Activated T-cell treated with anti-CD3 and anti-CD28 coated beads for 24 hours (primary cell): ENCODE results near the gene TDRD12.
"Not testable (repeated sequence)": the region's sequence is repeated elsewhere in the genome, so short reads cannot be mapped to it uniquely, and the experiment has no call there.

Experiments
- DNase-seq: peaks from one replicate; pipeline ENCODE4 v3.0.0-alpha.2; 2020; ENCODE audit warnings: low read depth

TDRD12 gene

GRCh38 chr19:32811151-32811550 lies 91.6 kb downstream of the TDRD12 start:
- DNase-seq, result no peak

- DNase-seq, result no peak
Measured at GRCh38 chr19:32812036-32812435, 92.5 kb downstream of the TDRD12 start.

DNA sequence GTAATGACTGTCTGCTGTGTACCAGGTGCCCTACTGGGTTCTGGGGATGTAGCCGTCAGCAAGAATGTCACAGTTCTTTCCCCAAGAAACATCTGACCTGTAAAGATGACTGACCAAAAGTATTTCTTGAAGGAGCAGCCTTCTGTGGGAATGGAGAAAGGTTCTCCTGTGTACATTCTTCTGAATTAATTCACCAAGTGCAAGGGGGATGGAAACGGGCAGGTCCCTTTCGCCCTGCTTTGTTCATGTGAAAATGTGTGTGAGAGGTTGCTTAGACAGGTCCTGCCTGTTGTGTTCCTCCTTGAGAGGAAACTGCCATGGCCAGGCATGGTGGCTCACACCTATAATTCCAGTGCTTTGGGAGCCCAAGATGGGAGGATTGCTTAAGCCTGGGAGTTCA lies 93.0 kb downstream of the TDRD12 start:
- no peak for DNase-seq

DNA sequence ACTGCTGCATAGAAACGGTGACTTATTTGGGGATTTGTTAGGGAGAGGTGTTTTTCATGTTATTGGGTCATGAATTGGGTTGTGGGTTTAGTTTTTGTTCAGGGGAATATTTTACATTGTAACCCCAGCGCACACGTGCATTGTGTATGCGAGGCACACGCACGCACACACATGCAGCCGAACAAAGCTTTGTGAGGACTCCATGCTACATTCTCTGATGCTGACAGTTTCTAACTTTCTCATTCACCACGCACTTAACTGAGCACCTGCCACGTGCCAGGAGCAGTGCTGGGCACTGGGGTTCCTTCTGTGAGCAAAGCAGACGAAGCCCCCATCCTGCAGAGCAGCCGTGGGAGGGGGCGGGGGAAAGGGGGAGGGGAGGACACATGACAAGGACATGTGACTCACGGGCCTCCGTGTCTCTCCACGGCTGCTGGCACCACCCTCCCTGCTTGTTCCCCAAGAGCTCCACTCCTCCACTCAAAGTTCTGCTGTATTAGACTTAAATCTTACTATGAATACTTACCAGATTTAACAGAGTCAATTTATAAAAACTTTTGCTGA lies 94.4 kb downstream of the TDRD12 start:
- DNase-seq, result no peak

- DNase-seq, result no peak
Measured at GRCh38 chr19:32814624-32815023, 95.1 kb downstream of the TDRD12 start.

GRCh38 chr19:32816555-32817099 lies 97.1 kb downstream of the TDRD12 start:
- no peak for DNase-seq

DNA sequence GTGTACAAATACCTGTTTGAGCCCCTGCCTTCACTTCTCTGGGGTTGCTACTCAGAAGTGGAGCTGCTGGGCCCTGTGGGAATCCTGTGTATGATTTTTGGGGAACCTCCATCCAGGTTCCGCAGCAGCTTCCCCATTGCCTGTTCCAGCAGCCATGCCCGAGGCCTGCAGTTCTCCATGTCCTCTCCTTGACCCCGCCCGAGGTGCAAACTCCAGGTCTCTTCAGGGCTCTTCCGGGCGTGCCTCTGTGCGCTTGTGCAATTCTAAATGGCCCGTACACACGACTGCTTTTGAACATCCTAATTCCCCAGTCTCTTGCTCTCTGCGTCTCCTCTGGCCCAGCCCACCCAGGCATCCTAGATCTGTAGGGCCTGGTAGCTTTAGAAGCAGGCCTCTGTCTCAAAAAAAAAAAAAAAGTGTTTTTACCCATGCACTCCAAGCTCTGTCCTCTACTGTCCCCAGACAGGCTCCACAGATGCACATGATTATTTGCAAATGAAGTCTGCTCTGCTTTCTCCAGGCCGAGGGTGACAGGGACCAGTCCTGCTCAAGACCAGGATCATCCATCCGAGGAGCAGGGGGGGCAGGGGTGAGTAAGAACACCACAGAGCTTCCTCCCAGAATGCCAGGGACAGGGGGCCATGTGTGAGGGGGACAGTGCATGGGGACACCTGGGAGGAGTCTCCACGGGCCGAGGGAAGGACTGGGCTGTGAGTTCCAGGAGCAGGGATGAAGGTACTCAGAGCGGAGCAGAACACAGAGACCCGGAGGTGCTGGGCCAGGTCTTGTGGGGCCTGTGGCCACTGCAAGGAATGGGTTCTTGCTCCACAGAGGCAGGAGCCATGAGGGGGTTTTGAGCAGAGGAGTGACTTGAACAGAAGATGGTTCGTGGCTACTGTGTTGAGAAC lies 98.3 kb downstream of the TDRD12 start:
- no peak for DNase-seq

- DNase-seq, result no peak
Measured at GRCh38 chr19:32818536-32818935, 99.0 kb downstream of the TDRD12 start.

DNA sequence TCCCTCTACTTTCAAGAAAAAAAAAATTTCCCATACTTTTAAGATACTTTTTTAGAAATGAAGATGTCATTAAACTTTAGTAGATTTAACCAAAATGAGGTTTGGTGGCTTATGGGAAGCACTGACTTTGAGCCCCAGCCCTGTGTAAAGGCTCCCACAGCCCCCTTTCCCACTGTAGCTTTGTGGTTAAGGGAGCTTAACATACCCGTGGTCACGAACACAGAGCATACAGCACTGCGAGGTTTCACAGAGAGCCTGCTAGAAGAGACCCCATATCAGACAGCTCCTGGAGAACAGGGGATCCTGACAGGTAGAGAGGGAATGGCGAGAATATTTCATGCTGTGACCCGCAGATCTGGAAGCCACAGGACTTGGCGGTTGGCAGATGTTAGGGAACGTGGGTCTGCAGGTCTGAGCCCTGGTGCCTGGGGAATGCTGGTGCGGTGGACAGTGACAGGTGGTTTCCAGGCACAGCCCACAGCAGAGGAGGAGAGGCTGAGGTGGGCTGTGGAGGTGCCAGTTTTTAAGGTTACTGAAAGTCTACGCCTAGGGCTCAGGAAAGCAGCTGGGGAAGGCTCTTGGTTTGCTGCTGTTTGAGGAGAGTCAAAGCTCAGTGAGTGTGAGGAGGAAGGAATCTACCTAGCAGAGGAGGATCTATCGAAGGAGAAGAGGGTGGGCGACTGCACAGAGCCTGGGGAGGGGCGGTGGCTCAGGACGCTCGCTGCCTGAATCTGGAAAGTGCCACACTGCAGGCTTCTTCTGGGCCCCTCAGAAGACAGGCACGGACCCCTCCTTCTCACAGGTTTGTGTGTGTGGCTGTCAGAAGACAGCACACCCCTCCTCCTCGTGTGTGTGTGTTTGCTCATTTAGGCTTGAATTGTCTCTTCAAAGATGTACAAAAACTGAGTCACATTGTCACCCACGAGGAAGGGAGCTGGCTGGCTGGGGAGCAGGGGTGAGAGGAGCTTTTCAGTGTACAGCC lies 100.1 kb downstream of the TDRD12 start:
- DNase-seq, result no peak

GRCh38 chr19:32822916-32823746 lies 103.6 kb downstream of the TDRD12 start:
- DNase-seq, result no peak

- no peak for DNase-seq
Measured at GRCh38 chr19:32823747-32824102, 104.2 kb downstream of the TDRD12 start.

DNA sequence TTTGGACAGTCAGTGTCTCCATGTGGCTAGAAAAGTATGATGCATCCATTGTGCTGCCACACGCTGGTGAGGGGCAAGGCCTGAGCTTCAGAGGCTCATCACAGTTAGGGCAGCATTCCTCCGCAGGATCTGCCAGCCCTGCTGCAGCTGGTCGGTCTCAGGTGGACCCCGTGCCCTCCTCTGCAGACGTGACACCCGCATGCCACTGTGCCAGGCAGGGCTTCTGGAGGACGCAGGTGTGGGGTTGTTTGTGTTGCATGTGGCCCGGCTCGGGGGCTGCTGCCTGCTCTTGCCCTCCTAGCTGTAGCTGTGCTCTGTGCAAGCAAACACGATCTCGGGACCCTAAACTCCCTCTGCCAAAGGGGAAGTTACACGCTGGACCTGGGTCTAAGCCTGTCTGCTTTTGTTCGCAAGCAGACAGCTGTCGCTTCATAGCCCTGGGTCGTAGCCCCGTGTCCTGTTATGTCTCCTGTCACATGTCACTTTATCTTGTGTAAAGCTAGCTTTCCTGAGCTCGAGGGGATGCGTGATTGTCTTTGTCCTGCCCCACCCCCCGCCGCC lies 104.7 kb downstream of the TDRD12 start:
- DNase-seq, result no peak

DNA sequence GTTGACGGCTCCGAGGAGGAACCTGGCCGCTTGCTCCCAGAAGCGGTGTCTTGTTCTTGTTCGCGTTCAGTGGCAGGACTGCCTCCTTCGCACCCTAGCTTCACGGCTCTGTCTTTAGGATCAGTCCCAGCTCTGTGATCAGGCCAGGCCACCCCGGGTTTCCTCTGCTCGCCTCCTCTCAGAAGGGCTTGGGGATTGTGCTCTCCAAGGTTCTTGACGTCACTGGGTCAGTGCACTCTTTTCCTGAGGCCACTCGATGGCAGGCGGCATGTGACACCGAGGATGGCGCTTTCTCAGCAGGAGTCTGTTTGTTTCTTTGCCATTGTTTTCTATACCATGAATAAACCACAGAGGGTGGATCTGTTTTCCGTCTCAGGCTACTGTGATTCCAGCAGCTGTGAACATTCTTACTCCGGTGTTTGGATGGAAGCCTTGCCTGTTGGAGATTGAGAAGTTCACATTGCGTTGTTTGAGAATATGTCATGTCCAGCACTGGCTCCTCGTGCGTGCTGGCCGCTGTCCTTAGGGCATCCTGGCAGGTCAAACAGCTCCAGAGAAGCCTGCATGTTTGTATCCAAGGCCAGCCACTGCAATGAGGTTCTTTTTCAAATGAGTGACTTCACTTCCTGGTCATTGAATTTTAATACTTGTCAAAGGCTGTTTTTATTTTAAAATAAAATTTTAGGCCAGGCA lies 105.5 kb downstream of the TDRD12 start:
- DNase-seq, result no peak

- DNase-seq, result no peak
Measured at GRCh38 chr19:32828139-32828538, 108.6 kb downstream of the TDRD12 start.

- DNase-seq, result no peak
Measured at GRCh38 chr19:32828643-32829344, 109.2 kb downstream of the TDRD12 start.

DNA sequence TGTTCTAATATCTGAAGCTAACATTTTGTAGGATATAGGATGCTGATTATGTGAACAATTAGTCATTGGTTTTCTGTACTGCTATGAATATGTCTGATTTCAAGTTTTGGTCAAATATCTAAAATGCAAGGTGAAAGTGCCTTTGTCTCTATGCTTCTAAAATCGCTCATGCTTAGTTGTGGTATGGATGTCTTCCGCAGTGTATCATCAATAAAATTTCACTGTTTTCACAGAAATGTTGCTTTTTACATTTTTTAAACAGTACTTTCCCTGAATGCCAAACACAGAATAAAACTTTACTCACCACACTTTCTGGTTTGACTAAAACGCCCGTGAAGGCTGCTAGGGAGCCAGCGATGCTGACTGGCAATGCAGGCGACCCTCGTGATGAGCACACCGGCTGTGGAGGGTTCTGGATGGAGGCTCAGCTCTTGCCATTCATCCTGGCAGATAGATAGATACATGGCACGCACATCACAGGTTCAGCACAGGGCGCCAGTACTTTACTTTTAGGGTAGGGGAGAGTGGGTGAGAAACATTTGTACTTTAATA lies 109.9 kb downstream of the TDRD12 start:
- DNase-seq, result no peak

- DNase-seq, result no peak
Measured at GRCh38 chr19:32830231-32831014, 110.9 kb downstream of the TDRD12 start.

DNA sequence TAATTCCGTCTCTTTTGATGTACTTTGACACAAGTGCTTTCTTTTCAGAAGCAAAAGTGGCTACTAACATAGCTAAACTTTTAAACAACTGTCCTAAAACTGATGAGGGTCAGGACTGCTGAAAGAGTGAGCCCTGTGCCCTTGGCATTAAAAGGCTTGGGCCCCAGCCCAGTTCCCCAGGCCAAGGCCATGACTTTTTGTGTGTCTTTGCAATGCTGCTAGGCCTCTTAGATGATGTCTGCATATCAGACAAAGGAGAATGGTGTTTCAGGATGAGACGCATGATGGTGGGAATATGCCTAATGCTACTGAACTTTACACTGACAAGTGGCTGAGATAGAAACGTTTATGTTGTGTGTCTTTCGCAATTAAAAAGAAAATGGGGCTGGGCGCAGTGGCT lies 112.0 kb downstream of the TDRD12 start:
- no peak for DNase-seq

DNA sequence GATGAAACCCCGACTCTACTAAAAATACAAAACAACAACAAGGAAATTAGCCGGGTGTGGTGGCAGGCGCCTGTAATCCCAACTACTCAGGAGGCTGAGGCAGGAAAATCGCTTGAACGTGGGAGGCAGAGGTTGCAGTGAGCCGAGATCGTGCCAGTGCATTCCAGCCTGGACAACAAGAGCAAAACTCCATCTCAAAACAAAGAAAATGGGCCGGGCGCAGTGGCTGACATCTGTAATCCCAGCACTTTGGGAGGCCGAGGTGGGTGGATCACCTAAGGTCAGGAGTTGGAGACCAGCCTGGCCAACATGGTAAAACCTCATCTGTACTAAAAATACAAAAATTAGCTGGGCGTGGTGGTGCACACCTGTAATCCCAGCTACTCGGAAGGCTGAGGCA lies 112.5 kb downstream of the TDRD12 start:
- not testable (repeated sequence) for DNase-seq
